GM18502 (cell line): ENCODE data around the gene TMEM18.

ENCODE experiments used
- ATAC-seq: cut with Tn5 transposase; IDR thresholded peaks from one replicate; pipeline ENCODE4 v1.9.1; 2021; ENCODE audit warnings: mild to moderate bottlenecking; ENCODE audit not compliant: unreplicated experiment, poor library complexity

The TMEM18 gene

GRCh38 chr2:637804-638203 lies 39.4 kb downstream of the TMEM18 start:
- ATAC-seq: no peak

- no peak for ATAC-seq
Observed at GRCh38 chr2:637406-637776, 39.8 kb downstream of the TMEM18 start.

DNA sequence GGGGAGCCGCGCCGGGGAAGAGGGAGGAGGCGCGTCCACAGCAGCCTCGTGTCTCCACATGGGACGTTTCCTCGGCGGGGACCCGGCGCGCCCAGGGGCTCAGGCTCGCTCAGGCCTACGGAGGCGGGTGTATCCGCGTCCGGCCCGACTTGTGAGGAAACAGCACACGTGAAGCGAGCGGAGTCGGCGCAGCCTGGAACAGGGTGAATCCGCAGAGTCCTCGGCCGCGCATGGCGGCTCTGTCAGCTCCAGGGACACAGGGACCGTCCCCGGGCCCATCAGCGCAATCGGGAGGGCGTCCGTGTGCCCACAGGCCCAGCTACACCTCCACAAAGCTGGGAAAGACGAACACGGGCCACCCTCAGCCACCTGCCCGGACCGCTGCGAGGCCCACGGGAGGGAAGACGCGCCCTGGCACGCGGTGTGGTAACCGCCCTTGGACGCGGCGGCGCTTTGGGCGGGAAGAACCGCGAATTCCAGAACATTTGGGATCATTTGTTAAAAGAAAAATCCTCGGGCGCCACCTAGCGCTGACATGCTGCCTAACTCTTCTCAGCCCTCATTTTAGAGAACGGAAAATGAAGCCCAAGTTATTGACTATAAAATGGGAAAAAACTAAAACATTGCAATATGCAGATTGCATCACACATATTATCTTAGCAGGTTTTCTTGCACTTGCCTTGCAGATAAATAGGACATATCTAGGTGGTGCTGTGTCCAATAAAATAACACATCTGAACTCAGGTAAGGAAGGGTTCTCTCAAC lies 40.4 kb downstream of the TMEM18 start:
- peak; percentile 65 for ATAC-seq

GRCh38 chr2:635687-636621 lies 41.3 kb downstream of the TMEM18 start:
- no peak for ATAC-seq

DNA sequence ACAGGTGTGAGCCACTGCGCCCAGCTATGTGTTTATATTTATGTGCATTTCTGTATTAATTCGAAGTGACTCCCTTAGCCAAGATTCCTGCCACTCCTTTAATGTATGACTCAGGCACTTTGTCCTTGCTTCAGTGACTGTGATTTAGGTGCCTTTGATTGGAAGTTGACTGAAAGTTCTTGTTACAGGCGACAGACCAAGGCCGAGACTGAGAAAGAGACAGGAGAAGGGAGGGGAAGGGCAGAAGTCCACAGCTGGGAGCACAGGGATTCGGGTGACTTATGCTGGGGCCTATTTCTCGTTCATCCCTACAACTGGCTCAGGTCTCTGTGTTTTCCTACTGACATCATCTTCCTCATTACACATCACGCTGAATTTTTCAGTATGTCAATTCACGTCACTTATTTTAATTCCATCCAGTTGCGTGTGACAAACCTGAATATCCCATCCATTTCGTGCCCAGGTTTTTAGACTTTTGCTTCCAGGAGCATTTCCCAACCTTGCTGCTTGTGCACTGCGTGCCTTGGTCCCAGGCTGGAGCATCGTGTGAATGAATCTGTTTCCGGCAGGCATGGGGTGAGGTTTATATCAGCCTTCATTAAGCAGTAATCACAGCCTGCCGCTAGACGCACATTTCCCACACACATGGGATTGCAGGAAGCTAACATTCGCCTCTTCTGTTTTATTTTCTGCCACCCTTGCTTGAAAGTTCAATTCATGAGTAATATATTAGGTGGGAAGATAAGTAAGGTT lies 42.4 kb downstream of the TMEM18 start:
- ATAC-seq: no peak

GRCh38 chr2:634041-634440 lies 43.2 kb downstream of the TMEM18 start:
- ATAC-seq: no peak

DNA sequence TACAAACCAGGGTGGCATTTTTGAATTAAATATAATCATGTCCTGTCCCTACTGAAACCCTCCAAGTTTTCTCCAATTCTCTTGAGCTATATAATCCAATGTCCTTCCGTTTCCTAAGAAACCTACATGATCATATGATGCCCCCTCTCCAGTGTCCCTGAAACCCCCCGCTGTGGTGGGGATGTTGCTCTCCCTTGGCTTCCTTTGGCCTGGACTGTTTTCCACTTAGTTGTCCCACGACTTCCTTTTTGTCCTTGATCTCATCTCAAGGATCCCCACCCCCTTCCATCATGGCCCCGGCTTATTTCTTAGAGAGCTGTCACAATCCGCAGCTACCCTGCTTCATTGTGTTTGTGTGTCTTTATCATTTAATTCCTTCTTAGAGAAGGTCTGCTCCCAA lies 43.8 kb downstream of the TMEM18 start:
- ATAC-seq: no peak

DNA sequence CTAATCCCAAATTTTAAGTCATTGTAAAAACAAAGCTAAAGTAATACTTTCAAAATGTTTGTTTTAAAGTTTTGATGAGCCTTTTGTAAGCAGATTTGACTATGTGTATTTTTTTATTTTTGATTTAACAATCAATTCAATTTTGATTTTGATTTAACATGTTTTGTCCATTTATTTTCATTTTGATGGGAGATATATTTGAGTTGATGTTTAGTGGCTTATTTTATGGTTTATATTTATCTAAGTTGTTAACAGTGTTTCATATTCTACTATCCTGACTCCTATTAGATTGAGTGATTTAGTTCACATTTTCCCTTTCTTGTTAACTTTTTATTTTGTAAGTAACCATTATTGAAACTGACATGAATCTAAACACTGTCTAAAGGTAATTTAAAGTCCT lies 44.7 kb downstream of the TMEM18 start:
- no peak for ATAC-seq

DNA sequence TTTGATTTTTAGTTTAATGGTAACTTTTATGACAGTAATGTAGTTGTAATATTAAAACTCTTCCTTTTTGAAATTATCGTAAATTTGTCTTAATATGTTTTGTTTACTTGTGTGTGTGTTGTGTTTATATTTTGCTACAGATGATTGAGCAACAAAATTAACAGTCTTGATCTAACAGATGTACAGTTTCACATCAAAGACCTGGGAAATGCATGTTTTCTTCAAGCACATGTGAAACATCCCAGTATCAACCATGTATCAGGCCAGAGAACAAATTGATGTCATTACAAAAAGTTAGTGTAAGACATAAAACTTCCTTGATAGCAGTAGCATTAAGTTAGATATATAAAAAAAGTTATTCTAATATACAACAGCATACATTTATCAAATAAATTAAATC lies 45.5 kb downstream of the TMEM18 start:
- ATAC-seq: no peak

- no peak for ATAC-seq
Observed at GRCh38 chr2:630451-631320, 46.5 kb downstream of the TMEM18 start.

GRCh38 chr2:629961-630360 lies 47.2 kb downstream of the TMEM18 start:
- ATAC-seq: no peak

GRCh38 chr2:628651-629050 lies 48.6 kb downstream of the TMEM18 start:
- ATAC-seq: no peak

GRCh38 chr2:627926-628560 lies 49.2 kb downstream of the TMEM18 start:
- no peak for ATAC-seq

DNA sequence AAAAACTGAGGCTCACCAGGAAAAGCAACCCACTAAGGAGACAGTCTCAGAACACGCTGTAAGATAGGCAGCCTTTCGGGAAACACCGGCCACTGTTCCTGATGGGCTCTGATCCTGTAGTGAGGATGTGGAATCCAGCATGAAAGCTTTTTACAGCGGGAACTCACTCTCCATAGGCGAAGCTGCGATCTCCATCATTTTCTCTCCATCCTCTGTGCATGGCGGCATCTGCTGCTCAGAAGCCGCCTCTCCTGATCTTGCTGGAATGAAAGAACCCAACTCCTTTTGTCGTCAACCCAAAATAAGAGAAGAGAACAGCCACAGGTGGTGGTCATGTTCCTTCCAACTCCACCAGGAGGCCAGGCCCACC lies 49.9 kb downstream of the TMEM18 start:
- no peak for ATAC-seq

- no peak for ATAC-seq
Observed at GRCh38 chr2:626491-627339, 50.5 kb downstream of the TMEM18 start.

DNA sequence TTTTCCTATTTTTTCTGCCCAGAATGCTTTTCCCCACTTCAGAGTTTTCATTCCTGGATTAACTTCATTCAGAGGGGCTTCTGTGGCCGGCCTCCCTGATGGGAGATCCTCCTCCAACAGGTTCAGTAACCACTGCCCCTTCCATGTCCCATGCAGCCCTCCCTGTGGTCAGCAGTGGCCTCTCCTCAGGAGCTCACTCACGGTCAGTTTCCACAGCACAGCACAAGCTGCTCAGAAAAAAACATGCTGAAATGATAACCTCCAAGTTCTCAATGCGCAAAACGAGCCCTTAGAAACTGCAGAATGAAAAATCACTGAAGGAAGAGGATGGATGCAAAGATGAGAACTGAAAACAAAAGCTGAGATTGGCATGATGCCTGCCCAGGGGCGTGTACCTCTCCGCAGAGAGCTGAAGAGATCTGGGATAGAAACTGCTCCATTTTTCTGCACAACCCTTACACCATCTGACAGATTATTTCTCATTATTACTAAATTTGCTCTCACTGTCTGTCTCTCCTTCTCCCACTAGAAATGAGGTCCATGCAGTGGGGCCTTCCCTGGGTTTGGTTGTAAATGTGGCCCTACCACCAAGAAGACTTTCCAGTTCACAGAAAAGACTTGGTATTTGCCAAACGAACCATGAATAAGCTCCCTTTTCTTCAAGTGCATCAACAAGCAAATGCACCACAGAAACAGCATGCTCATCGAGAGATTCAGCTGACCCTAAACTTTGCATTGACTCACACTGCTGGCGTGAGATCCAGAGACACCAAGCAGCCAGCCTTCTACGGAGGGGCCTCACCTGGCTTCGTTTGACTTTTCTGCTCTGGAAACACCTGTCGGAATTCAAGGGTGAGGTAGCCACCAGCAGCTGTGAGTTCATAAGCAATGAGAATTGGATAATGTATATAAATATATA lies 51.5 kb downstream of the TMEM18 start:
- no peak for ATAC-seq

DNA sequence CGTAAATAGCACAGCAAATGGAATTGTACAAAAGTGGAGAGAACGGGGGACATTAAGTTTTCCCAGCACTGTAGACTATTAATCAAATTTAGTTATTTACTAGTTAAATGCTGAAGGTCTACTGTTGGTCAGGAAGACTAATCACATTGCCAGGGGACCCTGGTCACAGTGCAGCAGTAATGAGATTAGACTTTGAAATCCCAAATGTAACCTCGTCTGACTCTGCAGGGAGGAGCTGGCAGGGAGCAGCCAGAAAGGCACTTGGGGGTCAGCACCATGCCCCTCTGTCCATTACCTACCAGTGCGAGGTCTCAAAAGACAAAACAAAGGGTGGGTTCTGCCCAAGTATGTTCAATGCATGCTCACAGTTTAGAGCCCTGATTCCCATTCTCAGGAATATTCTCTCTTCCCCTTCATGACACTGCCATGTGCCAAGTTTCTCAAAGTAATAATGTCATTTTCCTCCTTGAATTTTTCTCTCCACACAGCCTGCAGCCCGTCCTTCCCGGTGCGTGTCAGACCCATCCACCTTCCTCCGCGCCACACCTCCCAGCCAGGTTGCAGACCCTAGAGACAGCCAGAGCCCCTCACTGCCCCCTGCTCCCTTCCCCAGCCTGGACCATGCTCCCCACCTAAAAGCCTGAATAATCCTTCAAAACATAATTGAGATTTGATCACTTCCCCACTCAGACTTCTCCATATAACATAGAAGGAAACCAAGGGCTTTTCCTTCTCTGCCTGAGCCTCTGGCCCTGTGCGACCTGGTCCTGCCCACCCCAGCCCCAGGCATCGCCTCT lies 52.5 kb downstream of the TMEM18 start:
- ATAC-seq: no peak
